ENCODE data around the gene ENTPD3. TPM values are rescaled to one million over a fixed set of nuclear protein-coding genes. Genes with fewer than 3 reads are reported as not detected.

The ENTPD3 gene
- total RNA-seq, 1 experiment from 2014 or later, result not detected

DNA sequence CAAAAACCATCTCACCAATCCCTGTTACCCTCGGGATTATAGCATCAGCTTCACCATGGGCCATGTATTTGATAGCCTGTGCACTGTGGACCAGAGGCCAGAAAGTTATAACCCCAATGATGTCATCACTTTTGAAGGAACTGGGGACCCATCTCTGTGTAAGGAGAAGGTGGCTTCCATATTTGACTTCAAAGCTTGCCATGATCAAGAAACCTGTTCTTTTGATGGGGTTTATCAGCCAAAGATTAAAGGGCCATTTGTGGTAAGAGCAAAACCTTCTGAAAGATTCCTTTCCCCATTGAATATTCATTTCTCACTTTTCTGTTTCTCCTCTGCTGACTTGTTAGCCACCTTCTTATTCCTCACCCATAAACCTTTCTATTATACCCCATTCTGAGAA, 35.9 kb downstream of the ENTPD3 start:
- H3K27me3 Mint-ChIP-seq (ENCODE audit: low read depth), result no peaks in the 10 kb centered on the region; the same call in 1 of the 2 replicates
- H4K5ac ChIP-seq (ENCODE audit: insufficient read length, low read depth, low read length), result no peak overlapping the region
- H3K27me3 ChIP-seq (ENCODE audit: insufficient read depth, low read length), result no peaks in the 10 kb centered on the region
- no peak overlapping the region for H3K27ac Mint-ChIP-seq
- H3K23me2 ChIP-seq (ENCODE audit: insufficient read length, low read depth, low read length, poor library complexity, severe bottlenecking), result no peaks in the 10 kb centered on the region
- H3T11ph ChIP-seq (ENCODE audit: low read length), result no peak overlapping the region
- WGBS (ENCODE audit: extremely low coverage, insufficient read length, low lambda C conversion rate), result no CpG with 5 or more reads among the region's 1 CpG
- H2BK12ac ChIP-seq (ENCODE audit: insufficient read length, low read depth, low read length), result no peak overlapping the region
- no peak overlapping the region for H3K9ac ChIP-seq (ENCODE audit: extremely low read depth, insufficient read length, low read length)
- no peaks in the 10 kb centered on the region for H3K4me1 ChIP-seq (ENCODE audit: insufficient read depth, low read length)
- H3K23ac ChIP-seq (ENCODE audit: insufficient read length, low read depth, low read length), result no peak overlapping the region
- H2AFZ ChIP-seq (ENCODE audit: low read length), result no peak overlapping the region
- no peak overlapping the region for H3K4me2 ChIP-seq (ENCODE audit: insufficient read depth, insufficient read length, low read length)
- H3K36me3 Mint-ChIP-seq (ENCODE audit: insufficient read depth in 1 of 3, low read depth in 3 of 3), result no peaks in the 10 kb centered on the region
- no peak overlapping the region for H3K18ac ChIP-seq (ENCODE audit: insufficient read length, low read depth, low read length)
- H2BK5ac ChIP-seq (ENCODE audit: insufficient read length, low read length), result no peak overlapping the region
- no peak overlapping the region for H2AK5ac ChIP-seq (ENCODE audit: insufficient read length, low read length)
- no peak overlapping the region for H2BK15ac ChIP-seq (ENCODE audit: low read depth, low read length)
- no peaks in the 10 kb centered on the region for H4K20me1 ChIP-seq (ENCODE audit: control insufficient read depth, insufficient read depth, insufficient read length)
- H3K4me3 Mint-ChIP-seq, result no peak overlapping the region
- TF ChIP-seq, protein P1, sequence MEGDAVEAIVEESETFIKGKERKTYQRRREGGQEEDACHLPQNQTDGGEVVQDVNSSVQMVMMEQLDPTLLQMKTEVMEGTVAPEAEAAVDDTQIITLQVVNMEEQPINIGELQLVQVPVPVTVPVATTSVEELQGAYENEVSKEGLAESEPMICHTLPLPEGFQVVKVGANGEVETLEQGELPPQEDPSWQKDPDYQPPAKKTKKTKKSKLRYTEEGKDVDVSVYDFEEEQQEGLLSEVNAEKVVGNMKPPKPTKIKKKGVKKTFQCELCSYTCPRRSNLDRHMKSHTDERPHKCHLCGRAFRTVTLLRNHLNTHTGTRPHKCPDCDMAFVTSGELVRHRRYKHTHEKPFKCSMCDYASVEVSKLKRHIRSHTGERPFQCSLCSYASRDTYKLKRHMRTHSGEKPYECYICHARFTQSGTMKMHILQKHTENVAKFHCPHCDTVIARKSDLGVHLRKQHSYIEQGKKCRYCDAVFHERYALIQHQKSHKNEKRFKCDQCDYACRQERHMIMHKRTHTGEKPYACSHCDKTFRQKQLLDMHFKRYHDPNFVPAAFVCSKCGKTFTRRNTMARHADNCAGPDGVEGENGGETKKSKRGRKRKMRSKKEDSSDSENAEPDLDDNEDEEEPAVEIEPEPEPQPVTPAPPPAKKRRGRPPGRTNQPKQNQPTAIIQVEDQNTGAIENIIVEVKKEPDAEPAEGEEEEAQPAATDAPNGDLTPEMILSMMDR (conservative IDR thresholded peaks at IDR 0.05), result no peak
- H3K4ac ChIP-seq (ENCODE audit: low read depth, low read length), result no peak overlapping the region
- no peaks in the 10 kb centered on the region for H3K79me2 ChIP-seq (ENCODE audit: insufficient read depth, low read length)
- no peak overlapping the region for H3K14ac ChIP-seq (ENCODE audit: insufficient read depth, low read length)
- no peak overlapping the region for H4K91ac ChIP-seq (ENCODE audit: insufficient read length, low read depth, low read length)
- no peak overlapping the region for H3K27ac ChIP-seq (ENCODE audit: insufficient read length, low read depth, low read length)
- H3K79me1 ChIP-seq (ENCODE audit: insufficient read depth, low read depth, low read length, poor library complexity, severe bottlenecking), result no peaks in the 10 kb centered on the region
- no peak overlapping the region for H4K8ac ChIP-seq (replicated peaks; ENCODE audit: insufficient read length, low read depth, low read length)
- H2BK20ac ChIP-seq (ENCODE audit: low read depth, low read length, poor library complexity, severe bottlenecking), result no peak overlapping the region
- DNase-seq, result no peak
- no peaks in the 10 kb centered on the region for H3K9me3 ChIP-seq (ENCODE audit: control insufficient read depth, low read depth, low read length)
- no peak overlapping the region for H2BK120ac ChIP-seq (ENCODE audit: low read depth, low read length, poor library complexity, severe bottlenecking)
- H3K4me1 Mint-ChIP-seq, result no peaks in the 10 kb centered on the region
- H3K9me3 Mint-ChIP-seq, result no peaks in the 10 kb centered on the region
- no peak overlapping the region for H3K56ac ChIP-seq (ENCODE audit: insufficient read length, low read depth, low read length)

Measured in H9 (cell line).